A549 treated with CORT108297 at 1 μM for 4 hours (cell line): Measurements from ENCODE around the gene SFXN3. TPM values are rescaled to one million over a fixed set of nuclear protein-coding genes. Genes with fewer than 3 reads are reported as not detected.

Experiments
- total RNA-seq: library from RNA; stranded (reverse); fragments of 200-300 nt; extraction: Qiagen RNA extraction; gene quantifications from 5 replicates; pipeline ENCODE4 v1.2.3, GENCODE V29; 2022

The SFXN3 gene
- total RNA-seq: 42.5 to 54.1 TPM (median 47.8 TPM) in 5 replicates

GRCh38 chr10:101031128-101031795, at the start of gene SFXN3, which contains the start of gene PDZD7:
SFXN3 (plus strand) TSS chr10:101031234; CDS start chr10:101034695, 3,461 bp downstream.
PDZD7 (minus strand) TSS chr10:101031129; CDS start chr10:101030219, 910 bp downstream.

GRCh38 chr10:100986952-100987684, 43.9 kb upstream of the SFXN3 start, which contains the start of the genes MRPL43 and TWNK:
MRPL43 (minus strand) TSS chr10:100987497; CDS start chr10:100987443, 54 bp downstream.
TWNK (plus strand) TSS chr10:100987543; CDS start chr10:100988211, 668 bp downstream.

GRCh38 chr10:100999742-101000126, 31.3 kb upstream of the SFXN3 start, which contains the start of gene LZTS2:
LZTS2 (plus strand) TSS chr10:100999808; CDS start chr10:101002539, 2,731 bp downstream.

GRCh38 chr10:101061624-101062231, 30.7 kb downstream of the SFXN3 start, which contains the start of gene KAZALD1:
KAZALD1 (plus strand) TSS chr10:101061989; CDS start chr10:101062593, 604 bp downstream.

Other genes starting within 250 kb of the SFXN3 start
- gene SLF2, start 118.3 kb upstream of the SFXN3 start, total RNA-seq: 9.1 to 11.1 TPM (median 9.5 TPM) in 5 replicates
- gene SEMA4G, start 61.7 kb upstream of the SFXN3 start, total RNA-seq: 8.0 to 10.4 TPM (median 9.7 TPM) in 5 replicates
- gene MRPL43, start 43.7 kb upstream of the SFXN3 start, total RNA-seq: 68.2 to 102 TPM (median 100 TPM) in 5 replicates
- gene TWNK, start 43.7 kb upstream of the SFXN3 start, total RNA-seq: 37.5 to 46.4 TPM (median 41.9 TPM) in 5 replicates
- 28.6 to 49.6 TPM (median 44.5 TPM) in 5 replicates for gene LZTS2, start 31.4 kb upstream of the SFXN3 start, total RNA-seq
- gene PDZD7, start 105 bp upstream of the SFXN3 start, total RNA-seq: 0.48 to 1.4 TPM (median 0.92 TPM) in 5 replicates
- gene KAZALD1, start 30.8 kb downstream of the SFXN3 start, total RNA-seq: 1.6 to 3.6 TPM (median 2.8 TPM) in 5 replicates
- 0.05 to 0.06 TPM in 2 of 5 replicates, not detected in the others for gene TLX1, start 100.1 kb downstream of the SFXN3 start, total RNA-seq
- not detected in 5 replicates for gene LBX1, start 198.2 kb downstream of the SFXN3 start, total RNA-seq